HG02840 (cell line): Measurements from ENCODE around the gene S100A7.
"Not testable (repeated sequence)": the region's sequence is repeated elsewhere in the genome, so short reads cannot be mapped to it uniquely, and the experiment has no call there.

Experiments
- ATAC-seq: cut with Tn5 transposase; IDR thresholded peaks from one replicate; pipeline ENCODE4 v1.9.1; 2021; ENCODE audit warnings: mild to moderate bottlenecking, moderate library complexity, moderate number of reproducible peaks; ENCODE audit not compliant: unreplicated experiment, low FRiP score

S100A7 gene

GRCh38 chr1:153432874-153433681 is 27.4 kb downstream of the S100A7 start:
- no peak for ATAC-seq

DNA sequence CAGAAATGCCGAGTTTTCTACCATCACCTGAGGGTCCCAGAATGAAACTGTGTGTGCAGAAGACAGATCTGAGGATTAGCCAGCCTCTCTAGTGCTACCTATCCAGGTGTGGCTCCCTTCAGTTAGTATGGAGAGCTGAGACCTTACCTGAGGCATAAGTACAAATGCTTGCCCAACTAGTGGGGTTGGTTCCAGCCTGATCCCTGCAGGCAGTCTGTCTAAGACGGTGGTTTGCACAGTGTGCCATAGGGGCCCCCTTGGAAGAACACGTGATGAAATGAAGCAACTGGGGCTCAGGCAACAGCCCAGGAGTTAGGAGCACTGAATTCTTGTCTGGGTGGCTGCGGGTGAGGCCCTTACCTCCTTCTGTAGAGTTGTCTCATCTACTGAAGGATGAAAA is 28.5 kb downstream of the S100A7 start:
- no peak for ATAC-seq

DNA sequence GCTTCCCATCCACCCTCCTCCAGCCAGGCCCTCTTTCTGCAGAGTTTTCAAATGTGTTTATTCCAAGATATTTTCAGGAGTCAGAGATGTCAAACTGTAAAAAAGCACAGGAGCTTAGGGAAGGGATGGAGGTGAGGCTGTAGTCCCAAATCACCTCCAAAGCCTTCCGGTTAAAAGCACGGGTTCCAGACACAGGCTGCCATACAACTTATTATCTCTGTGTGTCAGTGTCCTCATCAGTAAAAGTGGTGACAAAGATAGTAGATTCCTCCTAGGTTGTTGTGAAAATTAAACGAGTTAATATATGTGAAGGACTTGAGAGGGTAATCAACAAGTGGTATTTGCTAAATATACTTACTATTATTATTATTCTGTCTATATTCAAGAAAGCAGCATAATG is 29.0 kb downstream of the S100A7 start:
- ATAC-seq, result no peak

DNA sequence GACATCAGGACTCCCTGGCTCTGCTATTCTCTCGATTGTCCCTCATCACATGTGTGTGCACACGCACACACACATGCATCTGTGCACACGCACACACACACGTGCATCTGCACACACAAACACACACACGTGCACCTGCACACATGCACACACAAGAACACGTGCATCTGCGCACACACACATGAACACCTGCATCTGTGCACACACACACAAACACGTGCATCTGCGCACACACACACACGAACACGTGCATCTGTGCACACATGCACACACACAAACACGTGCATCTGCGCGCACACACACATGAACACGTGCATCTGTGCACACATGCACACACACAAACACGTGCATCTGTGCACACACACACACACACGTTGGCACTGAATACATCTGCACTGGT is 29.4 kb downstream of the S100A7 start:
- no peak for ATAC-seq

DNA sequence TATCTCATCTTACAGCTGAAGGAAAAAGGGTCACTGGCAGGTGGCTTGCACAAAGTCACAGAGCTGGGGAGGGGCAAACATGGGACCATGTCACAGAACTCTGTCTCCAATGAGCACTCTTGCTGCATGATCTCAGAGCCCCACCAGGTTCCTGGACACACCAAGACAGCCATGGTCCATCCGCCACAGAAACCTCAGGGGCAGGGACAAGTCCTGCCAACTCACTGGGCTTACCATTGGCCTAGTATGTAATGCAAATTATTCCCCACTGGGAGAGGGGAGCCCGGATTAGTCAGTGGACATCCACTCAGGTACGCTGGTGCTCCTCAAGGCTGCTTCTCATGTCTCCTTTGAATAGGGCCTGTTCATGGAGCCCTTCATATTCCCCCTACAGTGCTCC is 29.9 kb downstream of the S100A7 start:
- no peak for ATAC-seq

GRCh38 chr1:153430166-153430553 is 30.3 kb downstream of the S100A7 start:
- no peak for ATAC-seq

DNA sequence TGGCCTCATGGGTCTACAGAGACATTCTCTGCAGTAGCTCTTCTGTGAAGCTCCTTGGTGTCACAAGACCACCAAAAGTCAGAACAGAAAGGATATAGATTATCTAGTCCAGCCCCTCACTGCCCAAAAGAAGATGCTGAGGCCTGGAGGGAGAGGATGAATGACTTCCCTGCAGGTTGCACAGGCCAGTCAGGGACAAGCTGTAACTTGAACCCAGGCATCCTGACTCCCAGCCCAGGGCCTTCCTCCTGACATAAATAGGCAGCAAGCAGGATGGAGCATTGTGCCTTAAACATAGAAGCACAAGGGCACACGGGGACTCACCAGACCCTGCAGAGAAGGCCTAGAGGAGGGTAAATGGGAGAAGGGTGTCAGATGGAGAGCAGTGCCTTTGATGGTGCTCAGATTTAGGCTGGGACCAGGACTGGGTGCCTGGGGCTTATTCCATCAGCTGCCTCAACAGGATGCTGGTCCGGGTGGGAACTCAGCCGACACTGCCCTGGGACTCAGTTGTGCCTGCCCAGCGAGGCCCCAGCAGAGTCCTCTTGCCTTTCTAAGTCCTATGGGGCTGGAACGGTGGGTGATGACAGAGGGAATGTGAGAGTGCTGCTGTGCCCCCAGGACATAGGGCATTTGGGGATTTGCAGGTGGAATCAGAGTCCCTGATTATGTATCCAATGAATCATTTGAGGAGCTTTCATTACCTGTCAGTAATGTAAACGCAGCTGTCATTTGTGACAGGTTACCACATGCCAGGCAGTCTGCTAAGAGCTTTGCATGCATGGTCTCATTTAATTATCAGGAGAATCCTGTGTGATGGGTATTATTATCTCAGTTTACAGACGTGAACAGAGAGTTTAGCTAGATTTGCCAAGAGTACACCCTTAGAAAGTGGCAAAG is 30.9 kb downstream of the S100A7 start:
- ATAC-seq, result no peak

- no peak for ATAC-seq
Observed at GRCh38 chr1:153428791-153429190, 31.7 kb downstream of the S100A7 start.

DNA sequence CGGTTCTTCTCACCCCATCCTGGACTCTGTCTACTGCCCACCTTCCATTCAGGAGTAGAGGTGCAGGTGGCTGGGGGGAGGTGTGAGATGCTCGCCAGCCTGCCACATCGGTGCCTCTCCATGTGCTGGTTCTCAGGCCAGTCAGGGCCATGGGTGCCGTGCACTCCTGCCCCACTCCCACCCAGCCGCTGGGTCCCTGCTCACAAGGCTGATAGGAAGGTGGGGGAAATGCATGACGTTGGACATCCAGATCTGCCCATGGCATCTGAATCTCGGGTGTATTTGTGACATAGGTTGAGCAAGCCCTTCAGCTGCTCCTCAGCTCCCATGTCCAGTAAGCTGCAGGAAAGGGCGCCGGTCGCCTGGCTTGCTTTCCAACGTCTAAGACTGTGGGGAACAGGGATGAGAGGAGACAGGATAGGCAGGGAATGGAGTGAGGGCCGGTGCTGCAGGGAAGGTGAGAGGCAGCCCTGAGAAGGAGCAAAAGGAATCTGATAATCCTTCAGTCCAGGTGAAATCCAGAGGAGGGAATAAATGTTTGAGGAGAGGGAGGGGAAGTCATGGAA is 32.3 kb downstream of the S100A7 start:
- ATAC-seq, result no peak

GRCh38 chr1:153426809-153427208 is 33.6 kb downstream of the S100A7 start:
- ATAC-seq, result no peak

- no peak for ATAC-seq
Observed at GRCh38 chr1:153422450-153423068, 37.9 kb downstream of the S100A7 start.

GRCh38 chr1:153420306-153420705 is 40.1 kb downstream of the S100A7 start:
- ATAC-seq, result no peak

GRCh38 chr1:153419436-153419793 is 41.0 kb downstream of the S100A7 start:
- ATAC-seq, result not testable (repeated sequence)

DNA sequence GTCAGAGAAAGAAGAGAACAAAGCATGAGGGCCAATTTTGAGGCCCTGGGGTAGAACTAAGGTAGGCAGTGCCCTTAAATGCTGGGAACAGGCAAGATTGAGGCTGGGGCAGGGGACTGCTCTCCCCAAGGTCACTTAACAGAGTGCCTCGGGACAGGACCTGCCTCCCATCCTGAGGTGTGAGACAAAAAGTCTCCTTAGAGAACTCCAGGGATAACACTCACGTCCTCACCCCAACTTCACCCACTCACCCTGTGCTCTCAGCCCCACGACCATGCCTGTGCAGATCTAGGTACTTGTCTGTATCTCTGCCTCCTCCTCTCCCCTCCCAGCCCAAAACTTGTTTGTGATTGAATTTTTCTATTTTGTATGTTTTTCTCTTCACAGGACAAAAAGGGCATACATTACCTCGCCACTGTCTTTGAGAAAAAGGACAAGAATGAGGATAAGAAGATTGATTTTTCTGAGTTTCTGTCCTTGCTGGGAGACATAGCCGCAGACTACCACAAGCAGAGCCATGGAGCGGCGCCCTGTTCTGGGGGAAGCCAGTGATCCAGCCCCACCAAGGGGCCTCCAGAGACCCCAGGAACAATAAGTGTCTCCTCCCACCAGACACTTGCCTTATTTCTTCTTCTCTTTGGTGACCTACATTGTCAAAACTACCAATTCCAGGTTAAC is 41.6 kb downstream of the S100A7 start:
- not testable (repeated sequence) for ATAC-seq

- ATAC-seq, result no peak
Observed at GRCh38 chr1:153417136-153417888, 43.1 kb downstream of the S100A7 start.

- ATAC-seq, result no peak
Observed at GRCh38 chr1:153415850-153416570, 44.4 kb downstream of the S100A7 start, which contains the start of gene S100A7A. TSS of gene S100A7A (plus strand) at chr1:153416520. CDS start at chr1:153418083, 1,563 bp downstream.

DNA sequence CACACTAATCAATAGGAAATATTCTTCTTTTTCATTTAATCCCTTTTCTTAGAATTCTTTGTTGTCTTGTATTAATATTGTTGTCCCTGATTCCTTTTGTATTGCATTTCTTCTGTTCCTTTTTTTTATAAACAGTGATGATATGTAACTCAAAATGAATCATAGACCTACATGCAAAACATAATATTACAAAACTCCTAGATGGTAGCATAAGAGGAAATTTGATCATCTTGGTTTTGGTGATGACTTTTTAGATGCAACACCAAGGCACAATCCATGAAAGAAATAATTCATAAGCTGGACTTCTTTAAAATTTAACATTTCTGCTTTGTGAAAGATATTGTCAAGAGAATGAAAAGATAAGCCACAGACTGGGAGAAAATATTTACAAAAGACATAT is 46.5 kb downstream of the S100A7 start:
- not testable (repeated sequence) for ATAC-seq
